Raji (cell line): Measurements from ENCODE around the gene FBXW8.

Source experiments
- POLR2A ChIP-seq: IDR thresholded peaks from 2 replicates; pipeline ENCODE4 v1.6.1; 2011; ENCODE audit warnings: low read depth, low read length, control low read depth; ENCODE audit not compliant: insufficient read depth

The FBXW8 gene

DNA sequence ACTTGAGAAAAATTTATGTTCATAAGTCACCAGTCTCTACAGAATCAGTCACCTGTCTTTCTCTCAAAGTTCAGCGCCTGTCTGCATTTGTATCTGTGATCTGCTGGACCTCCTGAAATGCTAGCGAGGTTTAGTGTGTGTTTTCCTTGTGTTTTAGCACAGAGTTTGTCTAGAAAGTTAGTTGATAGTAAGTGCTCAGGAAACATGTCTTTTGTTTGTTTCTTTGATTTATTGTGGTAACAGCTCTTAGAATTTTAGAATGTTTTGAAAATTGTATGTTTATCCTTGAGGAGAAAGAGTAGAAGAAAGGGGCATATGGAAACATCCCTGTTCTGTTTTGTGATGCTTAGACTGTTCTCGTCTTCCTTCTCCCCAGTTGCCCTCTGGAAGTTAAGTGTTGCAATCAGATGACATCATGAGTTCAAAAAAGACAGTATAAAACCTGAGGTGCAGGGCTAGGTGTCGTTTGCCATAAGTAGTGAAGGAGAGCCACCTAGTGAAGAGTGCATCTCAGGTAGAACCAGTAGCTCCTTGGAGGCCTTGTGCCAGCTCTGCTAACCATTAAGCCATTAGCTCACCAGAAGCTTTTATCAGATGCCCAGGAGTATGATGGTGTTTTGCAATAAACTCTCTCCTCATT, 44.8 kb downstream of the FBXW8 start:
- no peak for TF ChIP-seq POLR2A

DNA sequence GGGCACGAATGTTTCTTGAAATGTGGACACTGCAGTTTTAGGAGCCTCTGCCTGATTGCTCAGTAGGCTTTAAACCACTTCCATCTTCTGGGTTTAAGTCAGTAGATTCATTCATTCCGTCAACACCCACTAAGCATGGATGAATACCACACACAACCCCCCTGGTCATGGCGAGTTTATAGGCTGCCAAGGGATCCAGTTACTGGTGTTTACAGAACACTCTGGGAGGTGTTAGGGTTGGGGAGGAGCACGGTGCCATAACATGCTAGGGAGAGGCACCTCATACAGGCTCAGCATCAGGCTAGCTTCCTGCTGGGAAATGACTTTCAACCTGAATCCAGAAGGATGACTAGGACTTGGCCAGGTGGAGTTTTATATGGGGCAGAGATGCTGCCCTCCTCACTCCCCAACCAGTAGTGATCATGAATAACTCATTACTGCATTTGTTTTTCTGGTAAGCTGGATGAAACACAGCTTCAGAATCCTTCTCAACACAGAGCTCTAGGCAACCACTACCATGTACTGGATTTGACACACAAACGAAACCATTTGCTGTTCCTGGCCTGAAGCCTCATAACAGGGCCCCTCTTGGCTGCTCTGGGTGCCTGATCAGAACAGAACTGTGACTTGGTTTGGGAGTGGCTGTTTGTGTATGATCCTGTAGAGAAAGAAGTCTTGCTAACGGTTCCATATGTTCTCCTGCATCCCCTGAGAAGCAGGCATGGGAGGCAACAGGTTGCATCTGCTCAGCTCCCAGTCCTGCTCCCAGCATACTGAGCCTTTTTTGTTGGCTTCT, 47.9 kb downstream of the FBXW8 start:
- TF ChIP-seq POLR2A = no peak

DNA sequence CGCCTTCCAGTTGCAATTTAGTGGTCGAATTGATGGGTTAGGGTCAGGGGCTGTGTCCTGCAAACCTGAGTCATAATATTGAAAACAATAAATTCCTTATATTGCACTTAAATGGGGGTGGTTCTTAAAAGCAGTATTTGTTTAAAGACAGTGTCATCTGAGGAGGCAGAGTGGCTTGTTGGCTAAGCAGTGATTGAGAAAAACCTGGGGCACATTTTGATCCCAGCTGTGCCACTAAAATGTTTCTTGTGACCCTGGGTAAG, 48.4 kb downstream of the FBXW8 start:
- TF ChIP-seq POLR2A = no peak

DNA sequence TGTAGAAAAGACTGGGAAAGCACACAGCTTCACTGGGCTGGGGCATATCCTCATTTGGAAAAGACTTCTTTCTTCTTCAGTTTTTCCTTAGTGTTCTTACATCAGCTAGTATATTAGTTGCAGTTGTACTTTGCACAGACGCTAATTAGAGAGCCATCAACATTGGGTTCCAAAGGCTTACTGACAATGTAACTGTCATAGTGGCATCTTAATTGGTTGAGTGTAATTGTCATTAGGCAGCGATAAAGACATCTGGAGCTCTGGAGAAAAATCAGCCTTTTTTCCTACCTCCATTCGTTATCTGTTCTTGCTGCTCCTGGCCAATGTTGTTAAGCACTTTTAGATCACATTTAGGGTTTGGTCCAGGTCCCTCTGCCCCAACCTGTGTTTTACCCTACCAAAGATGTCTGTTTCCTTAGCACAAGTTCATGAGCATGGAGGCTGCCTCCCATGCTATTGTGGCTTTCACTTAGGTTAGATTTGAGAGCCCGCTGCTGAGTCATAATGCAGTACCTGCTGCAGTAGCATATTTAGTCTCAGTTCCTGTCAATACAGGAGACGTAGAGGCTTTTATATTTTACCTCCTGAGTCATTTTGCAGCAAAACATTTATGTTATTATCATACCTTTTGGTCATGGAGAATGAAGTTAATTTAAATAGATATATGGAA, 49.2 kb downstream of the FBXW8 start:
- TF ChIP-seq POLR2A = no peak

DNA sequence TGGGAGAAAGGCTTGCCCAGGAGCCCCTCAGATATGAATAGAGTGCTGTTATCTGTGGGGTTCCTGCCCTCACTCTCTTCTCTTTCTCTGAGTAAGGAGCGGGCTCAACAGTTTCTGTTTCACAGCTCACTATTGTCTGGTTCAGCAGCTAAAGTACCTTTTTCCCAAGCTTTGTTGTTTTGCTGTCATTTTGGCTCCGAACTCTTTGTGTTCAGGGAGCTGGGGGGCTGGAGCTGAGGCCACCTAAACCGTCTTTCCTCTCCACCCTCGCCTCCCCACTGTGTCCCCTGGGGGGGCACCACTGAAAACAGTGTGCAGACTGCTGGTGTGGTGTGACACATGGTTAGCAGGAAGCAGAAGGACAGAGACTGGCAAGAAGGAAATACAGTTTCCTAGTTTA, 51.4 kb downstream of the FBXW8 start:
- no peak for TF ChIP-seq POLR2A

DNA sequence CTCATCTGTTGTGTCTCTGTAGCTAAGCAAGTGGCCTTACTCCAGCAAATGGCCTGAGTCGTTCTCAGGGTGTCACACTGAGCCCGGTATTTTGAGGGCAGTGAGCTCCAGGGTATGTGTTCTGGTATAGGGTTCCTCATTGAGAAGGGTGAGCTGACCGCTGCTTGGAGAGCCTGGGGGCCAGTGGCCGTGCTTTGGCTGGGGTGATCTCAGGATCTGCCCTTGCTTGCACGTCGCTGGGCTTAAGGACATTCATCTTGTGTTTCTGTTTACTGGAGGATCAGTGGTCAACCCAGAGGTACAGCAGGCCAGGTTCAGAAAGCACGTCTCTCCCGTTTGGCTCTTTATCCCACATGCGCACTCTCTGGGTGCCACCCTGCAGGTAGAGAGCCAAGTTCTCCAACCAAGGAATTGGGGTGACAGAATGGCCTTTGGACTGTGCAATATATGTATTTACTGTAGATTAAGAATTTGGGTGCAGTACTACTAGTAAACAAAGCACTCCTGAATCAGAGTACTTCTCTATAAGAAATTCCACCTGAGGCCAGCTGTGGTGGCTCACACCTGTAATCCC, 52.1 kb downstream of the FBXW8 start:
- TF ChIP-seq POLR2A = no peak

DNA sequence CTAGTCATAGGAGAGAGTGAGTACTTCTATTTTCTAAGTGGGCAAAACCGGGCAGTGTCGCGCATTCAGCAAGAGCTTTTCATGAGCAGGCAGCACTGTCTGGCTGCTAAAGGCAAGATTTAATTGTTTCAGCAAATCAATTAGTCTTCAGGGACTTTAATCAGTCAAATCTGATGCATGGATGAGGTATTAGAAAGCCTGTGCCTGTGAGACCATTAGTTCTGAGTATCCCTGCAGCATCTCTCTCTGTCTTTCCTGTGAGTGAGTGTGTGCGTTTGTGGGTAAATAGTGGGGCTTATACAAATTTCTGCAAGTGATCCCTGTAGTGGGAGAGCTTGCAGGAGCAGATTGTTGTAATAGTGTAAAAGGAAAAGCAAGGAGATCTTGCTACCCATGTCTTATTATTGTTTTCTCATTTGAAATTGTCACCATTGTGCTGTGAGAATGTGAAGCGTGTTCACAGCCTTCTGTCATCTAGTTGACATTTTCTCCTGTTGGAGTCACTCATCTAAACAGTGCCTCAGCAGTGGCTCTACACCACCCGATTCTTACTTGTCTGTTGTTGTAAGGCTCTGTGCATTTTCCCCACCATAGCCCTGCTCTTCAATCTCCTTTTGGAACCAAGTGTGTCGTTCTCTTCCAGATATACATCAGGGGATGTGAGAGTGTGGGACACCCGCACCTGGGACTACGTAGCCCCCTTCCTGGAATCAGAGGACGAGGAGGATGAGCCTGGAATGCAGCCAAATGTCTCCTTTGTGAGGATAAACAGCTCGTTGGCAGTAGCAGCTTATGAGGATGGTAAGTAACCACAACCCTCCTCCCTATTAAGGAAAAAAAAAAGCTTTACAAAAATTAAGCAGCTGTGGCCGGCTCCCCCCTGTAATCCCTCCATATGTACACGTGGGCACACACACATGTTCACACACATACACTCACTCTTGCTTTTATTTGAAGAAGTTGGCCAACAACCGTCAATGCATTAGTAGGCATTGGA, 53.6 kb downstream of the FBXW8 start:
- TF ChIP-seq POLR2A = no peak

DNA sequence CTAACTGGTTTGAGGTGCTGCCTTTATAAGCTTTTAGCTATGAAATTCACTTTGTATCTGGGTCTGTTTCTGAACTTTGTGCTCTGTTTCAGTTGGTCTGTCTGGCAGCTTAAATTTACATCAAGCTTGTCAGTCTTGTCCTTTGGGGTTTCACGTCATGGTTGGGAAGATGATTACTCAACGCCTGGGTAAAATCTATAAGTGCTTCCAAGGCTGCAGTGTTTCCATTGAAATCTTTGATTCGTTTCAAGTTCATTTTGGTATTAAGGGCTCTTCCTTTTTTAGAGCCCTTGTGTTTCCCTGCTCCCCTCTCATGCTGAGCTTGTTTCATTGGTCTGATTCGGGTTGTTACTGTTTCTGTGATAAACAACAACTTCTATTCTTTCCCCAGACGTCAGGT, 58.2 kb downstream of the FBXW8 start:
- TF ChIP-seq POLR2A = no peak

DNA sequence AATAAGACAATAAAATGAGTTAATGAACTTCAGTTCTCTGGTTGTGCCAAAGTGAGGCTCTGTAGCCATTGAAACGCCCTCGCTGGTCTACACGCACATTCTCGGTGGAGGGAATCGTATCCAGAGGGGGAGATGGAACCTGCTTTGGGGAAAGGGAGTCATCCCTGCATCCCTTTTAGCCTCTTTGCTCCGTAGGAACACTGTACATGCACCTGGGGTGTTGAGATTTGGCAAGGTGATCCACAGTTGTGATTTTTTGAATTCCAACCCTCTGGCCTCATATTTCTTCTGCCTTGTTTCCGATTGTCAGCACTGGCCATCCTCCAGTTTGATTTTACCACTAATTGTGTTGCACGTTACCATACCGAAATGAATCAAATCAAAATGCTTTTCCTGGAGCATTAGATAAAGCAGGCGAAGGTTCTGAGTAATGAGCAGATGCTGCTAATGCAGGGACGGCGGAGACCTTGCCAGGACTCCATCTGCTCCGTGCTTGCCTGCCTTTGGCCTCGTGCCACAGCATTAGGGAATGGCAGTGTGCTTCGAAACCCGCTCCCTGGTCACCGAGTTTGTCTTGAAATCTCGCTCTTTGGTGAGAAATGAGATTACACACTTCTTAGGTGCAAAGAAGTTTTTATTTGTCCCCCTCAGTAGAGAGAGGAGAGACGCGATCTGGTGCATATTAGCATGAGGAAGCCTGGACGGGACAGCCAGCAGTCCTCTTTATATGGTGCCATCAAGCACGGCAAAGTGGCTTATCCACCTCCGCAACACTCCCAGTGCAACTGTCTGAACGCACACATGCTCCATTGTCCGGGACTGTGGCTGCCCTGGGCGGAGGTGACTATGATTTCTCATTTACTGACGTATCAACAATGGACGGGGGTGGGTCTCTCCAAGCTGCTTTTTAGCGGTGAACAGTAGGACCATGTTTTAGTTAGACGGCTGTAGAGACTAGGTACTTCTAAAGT, 59.1 kb downstream of the FBXW8 start:
- no peak for TF ChIP-seq POLR2A

DNA sequence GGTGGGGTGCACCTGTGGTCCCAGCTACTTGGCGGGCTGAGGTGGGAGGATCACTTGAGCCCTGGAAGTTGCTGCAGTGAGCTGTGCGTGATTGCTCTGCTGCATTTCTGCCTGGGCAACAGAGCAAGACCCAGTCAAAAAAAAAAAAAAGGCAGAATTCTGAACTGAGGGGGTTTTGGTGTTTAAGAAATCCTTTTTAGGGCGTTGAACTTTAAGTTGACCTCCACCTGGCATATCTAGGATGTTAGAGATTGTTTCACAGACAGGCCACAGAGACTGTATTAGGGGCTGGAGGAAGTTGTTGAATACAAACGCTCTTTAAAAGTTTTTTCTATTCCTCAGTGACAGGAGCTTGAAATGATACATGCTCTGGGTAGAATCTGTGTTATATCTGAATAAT, 60.5 kb downstream of the FBXW8 start:
- TF ChIP-seq POLR2A = no peak

DNA sequence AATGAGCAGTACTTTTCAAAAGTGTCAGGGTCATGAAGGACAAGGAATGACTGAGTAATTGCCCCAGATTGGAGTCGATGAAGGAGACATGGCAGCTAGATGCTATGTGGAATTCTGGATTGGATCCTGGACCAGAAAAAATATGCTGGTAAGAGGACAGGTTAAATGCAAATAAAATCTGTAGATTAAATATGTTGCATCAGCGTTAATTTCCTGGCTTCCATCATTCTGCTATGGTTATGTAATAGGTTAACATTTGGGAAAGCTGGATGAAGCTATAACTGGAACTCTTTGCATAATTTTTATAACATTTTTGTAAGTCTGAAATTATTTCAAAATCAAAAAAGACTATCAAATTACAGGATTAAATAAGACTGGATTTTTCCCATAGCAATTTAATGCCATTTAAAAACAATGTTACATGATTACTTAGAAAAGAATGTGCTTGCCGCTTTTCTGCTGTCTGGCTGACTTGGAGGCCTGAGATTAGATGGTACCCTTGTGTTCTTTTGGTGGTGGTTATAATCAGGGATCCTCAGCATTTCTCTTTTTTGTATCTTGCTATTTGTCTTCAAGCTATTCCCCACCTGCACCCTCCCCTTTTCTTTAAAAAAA, 65.1 kb downstream of the FBXW8 start:
- TF ChIP-seq POLR2A = no peak

DNA sequence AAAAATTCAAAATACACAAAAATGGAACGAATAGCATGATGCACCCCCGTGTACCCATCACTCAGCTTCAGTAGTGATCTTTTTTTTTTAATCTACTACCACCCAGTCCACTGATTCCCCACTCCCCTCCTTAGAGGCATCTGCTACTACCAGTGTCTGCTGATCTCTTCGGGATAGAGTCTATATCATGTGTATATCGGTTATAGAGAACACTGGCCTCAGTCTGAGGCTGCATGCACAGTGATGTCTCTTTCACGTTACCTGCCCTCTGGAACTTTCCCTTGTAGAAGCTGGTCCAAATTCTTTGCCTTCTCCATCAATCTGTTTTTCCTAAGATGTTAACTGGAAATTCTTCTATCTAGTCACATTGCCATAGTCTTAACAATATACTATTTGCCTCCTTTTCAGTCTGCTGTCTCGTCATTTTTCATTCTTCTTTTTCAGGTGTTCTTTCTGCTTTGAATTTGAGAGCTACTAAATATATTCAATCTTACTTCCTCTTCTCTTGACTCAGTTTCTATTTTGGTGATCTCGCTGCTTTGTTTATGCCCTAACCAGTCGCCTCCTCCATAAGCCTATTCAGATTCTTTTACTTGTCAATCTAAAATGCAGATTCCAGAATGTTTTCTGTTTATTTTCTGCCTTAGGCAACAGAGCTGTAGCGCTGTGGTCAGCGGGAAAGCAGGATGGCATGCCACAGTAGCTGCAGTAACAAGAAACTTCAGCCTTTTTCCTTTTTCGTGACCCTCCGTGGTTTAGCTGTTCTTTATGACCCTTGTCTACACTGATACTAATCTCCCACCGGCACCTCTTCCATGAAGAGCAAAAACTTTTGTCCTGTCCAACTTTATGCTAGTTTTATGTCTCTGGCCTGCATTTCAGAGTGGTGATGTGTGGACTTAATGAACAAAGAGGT, 67.0 kb downstream of the FBXW8 start:
- no peak for TF ChIP-seq POLR2A
